HG03460 (cell line): ENCODE data around the gene CPN1.
A peak's percentile ranks its signal among the peaks of the same experiment; 100 is the strongest.
"Not testable (repeated sequence)": the region's sequence is repeated elsewhere in the genome, so short reads cannot be mapped to it uniquely, and the experiment has no call there.

Source experiments
- ATAC-seq: cut with Tn5 transposase; IDR thresholded peaks from one replicate; pipeline ENCODE4 v1.9.1; 2021; ENCODE audit not compliant: unreplicated experiment

Gene CPN1

DNA sequence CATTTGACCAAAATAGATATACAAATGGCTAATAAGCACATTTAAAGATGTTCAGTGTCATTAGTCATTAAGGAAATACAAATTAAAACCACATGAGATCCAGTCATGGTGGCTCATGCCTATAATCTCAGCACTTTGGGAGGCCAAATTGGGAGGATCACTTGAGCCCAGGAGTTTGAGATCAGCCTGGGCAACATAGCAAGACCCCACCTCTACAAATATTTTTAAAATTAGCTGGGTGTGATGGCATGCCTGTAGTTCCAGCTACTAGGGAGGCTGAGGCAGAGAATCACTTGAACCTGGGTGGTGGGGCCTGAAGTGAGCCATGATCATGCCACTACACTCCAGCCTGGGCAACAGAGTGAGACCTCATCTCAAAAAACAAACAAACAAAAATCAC lies 607 bp upstream of the CPN1 start:
- not testable (repeated sequence) for ATAC-seq

DNA sequence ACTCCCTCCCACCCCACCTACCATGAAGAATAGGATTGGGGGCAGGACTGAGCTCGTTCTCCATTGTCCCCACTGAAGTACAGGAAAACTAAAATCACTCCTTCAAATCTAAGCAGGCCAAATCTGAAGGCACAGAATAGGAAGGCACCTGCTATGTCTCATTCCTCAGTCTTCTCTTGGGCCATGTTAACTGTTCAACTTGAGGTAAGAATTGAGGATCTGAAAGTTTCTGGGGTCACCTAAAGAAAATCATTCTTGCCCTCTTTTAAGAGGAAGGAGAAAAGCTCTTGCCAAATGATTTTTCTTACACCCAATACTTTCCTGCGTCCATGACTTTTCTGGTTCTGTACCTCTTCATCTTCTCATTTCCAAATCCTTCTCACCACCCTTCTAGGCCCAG lies 4.9 kb downstream of the CPN1 start:
- no peak for ATAC-seq

DNA sequence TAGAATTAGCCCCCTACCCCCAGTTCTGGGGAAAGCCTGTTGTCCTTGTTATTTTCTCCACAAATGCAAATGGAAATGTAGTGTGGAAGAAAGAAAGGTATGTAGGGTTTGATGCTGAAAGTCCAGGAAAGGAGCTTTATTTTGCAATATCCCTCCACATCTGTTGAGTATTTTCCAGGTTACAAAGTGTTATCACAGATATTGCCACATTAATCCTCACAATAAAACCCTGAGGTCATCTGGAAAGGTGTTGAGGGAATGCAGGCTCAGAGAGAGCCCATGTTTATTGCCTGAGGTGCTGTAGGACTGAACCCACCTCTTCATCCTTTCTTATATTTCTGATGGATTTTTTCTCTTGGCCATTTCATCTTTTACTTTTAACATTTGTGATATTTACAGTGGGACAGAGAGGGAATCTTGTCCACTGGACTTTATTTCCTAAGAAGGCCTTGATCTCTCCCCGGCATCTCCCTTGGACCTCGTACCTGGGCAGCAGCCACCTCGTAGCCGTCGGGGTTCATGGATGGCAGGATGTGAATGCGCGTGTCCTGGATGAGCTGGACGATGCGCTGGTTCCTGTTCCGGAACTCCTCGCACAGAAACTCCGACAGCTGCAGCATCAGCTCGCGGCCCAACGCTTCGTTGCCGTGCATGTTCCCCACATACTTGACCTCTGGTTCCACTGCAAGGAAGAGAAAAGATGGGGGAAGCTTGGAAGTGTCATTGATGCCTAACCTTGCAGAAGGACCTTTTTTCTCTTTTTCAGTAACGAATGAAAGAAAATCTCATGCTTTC lies 6.0 kb downstream of the CPN1 start:
- no peak for ATAC-seq

DNA sequence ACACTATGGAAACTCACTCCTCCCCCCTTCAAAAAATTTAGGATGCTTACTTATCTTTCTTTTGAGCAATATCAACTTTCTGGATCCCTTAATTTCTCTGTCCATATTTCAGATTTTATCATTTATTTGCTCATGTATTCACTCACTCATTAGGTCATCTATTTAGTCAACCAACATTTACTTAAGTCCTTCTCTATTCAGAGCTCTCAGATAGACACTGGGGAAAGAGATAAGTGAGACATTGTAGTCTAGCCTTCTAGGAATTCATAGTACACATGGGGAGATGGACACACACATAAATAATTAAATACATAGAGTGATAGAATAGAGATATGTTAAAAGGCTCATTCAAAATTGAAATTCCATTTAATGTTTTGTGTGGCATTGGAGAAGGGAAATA lies 9.2 kb downstream of the CPN1 start:
- ATAC-seq: no peak

DNA sequence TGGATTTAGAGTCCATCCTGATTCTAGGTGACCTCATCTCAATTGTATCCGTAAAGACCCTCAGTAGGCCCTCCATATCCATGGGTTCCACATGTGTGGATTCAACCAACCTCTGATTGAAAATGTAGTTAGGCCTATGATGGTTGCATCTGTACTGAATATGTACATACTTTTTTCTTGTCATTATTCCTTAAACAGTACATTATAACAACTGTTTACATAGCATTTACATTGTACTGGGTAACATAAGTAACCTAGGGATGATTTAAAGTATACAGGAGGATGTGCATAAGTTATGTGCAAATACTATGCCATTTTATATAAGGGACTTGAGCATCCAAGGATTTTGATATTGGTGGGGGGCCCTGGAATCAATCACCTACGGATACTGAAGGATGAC lies 10.1 kb downstream of the CPN1 start:
- no peak for ATAC-seq

DNA sequence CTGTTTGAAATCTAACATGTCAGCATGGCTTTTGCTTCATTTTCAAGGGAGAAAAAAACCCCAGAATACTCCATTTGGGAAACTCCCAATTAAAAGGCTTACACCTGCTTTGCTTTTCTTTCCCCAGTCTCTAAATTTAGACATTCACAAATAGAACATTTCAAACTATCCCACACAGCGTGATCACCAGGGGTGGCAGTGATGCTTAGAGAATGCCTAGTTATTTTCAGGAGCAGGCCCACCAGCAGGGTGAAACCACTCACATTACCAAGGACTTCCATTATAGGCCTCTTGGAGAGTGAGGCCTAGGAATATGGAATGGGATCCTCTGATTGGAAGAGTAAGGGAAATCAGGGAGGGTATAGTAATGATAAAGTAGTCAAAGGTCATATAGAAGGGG lies 14.2 kb downstream of the CPN1 start:
- no peak for ATAC-seq

DNA sequence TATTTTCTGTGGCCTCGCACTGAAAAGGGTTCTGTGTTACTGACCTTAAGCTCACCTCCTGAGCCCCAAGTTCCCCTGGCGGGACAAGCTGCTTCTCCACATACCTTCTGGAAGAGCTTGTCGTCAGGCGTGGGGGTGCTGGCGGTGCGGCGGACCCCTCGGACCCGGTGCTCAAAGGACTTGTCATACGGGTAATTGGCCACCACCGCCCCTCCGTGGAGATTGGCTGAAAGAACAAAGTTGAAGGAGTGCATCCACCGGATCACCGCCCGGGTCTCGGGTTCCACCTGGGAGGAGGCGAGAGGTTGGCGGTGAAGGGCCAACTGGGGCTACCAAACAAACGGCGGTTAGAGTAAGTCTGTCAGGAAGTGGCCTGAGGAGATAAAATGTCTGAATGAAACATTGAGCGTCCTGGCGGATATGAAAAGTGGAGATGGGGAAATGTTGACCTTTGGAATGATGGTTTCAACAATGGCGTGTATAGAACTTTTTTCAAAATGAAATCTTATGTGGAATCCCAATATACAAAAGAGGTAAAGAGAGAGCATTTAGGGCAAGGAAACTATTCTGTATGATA lies 16.5 kb downstream of the CPN1 start:
- ATAC-seq: no peak

DNA sequence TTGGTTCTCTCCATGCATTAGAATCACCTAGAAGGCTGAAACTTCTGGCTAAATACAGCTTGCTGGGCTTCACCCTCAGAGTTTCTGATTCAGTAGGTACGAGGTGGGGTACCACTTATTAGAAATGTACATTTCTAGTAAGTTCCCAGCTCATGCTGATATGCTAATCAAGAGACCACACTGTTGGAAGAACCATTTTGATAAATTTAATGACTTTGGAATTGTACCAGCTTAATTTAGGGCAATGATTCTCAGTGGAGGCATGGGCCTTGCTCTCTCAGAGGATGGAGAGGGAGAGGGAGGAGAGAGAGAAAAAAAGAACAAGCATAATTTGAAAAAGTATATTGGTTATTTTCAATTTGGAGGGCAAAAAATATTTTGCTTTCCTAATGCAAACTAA lies 20.3 kb downstream of the CPN1 start:
- ATAC-seq: no peak

DNA sequence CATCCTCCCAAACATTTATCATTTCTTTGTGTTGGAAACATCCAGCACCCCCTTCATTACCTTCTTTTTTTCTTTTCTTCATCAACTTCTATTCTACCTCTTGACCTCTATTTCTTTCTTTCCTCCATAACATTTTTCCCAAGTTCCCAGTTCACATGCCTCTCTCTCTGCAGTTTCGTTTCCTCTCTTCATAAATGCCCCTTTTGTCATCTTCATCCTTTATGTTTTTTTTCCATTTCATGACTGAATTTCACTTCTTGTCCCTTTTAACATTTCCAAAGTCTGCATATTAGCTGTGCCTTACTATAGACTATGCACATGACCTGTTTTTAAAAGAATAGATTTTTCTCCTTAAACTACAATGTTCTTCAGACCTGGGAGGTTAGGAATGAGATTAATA lies 23.7 kb downstream of the CPN1 start:
- ATAC-seq: no peak

DNA sequence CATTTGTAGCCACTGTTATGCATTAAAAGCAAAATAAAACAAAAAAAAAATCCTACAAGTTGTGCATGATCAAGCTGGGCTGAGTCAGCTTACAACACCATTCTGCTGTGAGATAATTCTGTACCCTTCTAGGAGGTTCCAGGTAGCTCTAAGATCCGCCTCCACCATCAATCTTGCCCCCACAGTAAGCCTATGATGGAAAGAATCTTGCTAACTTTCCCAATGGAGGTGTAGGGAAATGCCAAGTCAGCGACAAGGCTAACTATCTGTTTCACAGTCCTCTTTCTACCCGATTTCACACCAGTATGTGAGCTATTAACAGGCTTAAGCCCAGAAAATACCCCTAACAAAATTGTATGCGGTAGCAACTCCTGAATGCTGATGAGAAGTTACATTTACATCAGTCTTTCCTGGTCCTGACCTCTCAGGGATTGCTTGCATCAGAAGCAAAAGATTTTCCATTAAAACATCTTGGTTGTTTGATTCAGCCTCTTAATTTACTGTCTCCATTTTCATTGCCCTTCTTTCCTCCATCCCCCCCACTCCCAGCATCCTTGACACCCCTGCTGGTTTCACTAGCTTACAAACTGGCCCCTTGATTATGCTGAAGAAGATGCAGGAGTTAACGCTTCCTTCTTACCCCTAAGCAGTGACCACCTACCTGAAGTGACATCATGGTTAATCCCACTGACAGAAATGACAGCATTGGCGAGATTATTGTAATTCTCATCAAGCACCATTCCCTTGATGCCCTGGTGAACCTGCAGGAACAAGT lies 27.8 kb downstream of the CPN1 start:
- ATAC-seq: no peak

DNA sequence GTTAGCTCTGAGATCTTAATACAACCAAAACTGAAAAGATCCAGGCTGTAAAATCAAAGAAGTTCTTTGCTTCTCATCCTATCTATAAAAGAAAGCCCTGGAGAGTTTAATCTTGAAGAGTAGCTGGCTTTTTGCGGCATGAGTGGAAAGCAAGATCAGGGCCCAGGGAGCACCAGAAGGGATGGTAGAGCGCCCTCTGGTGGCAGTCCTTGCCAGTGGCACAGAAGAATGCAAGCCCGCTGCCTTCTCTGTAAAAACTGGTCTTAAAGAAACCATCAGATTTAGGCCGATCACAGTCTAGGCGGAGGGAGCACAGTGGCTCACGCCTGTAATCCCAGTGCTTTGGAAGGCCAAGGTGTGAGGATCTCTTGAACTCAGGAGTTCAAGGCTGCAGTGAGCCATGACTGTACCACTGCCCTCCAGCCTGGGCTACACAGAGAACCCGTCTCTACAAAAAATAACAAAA lies 35.6 kb downstream of the CPN1 start:
- peak; percentile 59 for ATAC-seq

DNA sequence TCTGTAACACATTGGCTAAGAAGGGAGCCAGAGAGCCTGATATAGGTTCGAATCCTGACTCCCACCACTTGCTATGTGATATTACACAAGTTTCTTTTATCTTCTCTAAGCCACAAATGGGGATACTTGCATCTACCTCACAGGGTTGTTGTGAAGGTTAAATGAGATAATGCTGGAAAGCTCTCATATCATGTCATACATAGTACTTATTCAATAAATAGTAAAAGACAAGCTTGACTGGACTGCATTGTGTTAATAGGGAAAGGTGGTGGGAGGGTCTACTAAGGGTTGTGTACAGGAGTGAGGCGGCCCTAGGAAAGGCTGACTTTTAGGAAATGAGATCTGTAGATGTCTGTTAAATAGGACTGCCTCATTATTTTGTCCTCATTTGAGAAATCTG lies 36.1 kb downstream of the CPN1 start:
- no peak for ATAC-seq

DNA sequence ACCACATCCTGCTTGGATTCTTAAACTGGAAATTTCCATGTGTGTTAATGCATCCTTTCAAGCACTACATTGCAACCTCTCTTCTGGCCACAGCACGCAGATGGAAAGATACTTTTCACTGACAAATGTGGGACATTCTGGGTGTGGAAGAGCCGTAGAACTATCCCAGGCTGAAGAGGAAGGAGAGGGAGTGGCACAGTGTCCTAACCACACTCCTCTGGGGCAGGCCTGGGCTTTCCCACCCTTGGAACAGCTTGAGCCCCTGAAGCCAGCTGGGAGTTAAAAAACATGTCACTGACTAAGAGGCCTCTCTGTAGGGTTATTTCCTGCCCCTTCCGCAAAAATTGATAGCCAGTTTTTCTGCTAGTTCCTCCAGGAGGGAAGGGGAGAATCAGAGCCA lies 37.9 kb downstream of the CPN1 start:
- no peak for ATAC-seq

DNA sequence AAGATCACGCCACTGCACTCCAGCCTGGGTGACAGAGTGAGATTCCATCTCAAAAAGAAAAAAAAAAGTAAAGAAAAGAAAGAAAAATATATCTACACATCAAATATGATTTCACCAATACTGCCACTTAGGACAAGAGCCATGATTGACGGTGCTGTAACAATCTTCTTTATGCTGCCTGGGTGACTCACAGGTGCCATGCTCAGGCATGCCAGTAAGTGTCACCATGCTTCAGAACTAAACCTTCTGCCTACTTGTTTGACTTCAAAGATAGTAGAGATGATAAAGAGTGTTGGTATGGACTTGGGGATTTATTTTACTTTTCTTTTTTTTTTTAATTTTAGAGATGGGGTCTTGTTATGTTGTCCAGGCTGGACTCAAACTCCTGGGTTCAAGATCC lies 38.3 kb downstream of the CPN1 start:
- no peak for ATAC-seq

DNA sequence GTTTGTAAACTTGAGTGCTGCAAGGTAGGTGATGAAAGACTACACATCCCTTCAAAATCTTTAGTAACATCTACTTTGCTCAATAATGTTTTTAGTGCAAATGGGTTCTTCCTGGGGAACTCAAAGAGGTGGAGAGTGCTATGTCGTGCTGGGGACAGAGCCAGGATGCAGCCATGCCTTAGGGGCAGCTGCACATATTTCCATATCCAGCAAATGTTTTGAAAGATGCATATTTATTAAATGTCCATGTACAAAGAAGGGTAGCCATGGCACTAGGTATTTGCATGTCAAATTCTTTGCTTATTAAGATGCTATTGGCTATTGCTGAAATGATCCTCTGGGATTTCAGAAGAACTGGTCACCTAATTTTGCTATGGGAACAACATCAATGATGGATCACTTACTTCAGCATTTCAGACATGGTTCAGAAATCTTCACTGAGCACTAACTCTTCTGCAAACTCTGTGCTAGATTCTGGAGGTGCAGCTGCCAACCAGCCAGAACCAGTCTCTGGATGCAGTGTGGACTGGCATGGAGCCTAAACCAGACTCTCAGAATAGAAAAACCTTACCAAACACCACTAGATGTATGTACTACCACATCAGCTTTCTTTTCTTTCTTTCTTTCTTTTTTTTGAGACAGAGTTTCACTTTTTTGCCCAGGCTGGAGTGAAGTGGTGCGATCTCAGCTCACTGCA lies 40.2 kb downstream of the CPN1 start:
- ATAC-seq: no peak

DNA sequence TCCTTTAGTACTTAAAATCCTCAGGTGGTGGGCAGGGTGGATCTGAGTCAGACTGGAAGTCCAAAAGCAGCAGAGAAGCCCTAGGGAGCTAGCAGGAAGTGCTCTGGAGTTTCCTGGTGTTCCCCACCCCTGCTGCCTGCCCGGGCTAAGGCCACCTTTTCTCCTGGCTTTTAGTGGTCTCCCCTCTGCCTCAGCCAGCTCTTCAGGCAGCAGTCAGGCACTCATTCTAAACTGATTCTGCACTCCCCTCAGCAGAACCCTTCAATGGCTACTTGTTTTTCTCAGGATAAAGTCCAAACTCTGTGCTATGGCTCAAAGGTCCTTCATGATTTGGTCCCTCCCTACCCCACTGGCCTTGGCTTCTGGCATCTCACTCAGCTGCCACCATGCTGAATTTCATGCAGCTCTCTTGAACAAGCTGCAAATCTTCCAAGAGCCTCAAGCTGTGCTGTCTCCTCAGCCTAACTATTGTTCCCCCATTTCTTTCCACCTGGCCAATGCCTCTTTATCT lies 43.1 kb downstream of the CPN1 start:
- ATAC-seq: no peak

DNA sequence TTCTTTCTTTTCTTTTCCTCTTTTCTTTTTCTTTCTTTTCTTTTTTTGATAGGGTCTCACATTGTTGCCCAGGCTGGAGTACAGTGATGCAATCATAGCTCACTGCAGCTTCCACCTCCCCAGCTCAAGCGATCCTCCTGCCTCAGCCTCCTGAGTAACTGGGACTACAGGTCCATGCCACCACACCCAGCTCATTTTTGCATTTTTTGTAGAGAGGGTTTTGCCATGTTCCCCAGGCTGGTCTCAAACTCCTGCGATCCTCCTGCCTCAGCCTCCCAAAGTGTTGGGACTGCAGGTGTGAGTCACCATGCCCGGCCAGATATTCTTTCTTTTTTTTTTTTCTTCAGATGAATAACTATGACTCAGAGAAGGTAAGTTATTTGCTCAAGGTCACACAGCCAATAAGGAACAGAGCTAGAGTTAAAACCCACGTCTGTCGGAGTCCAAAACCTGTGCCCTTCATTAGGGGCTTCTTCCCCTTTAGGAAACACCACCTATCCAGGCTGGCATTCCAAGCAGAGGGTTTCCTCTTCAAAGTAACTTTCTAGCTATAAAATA lies 43.8 kb downstream of the CPN1 start:
- ATAC-seq: no peak

DNA sequence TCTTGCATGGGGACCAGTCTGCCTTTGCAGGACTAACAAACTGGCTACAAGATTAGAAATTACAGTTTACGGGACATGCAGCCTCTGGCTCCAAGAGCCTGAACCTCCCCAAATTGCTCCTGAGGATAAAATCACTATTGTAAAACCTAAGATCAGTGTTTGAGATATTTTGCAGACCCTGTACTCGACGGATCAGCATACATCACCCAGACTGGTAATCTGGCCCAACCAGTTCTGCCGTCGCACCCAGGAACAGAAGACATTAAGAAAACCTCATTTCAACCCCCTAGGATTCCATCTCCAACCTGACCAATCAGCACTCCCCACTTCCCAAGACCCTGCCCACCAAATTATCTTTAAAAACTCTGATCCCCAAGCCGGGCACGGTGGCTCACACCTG lies 44.8 kb downstream of the CPN1 start:
- no peak for ATAC-seq

DNA sequence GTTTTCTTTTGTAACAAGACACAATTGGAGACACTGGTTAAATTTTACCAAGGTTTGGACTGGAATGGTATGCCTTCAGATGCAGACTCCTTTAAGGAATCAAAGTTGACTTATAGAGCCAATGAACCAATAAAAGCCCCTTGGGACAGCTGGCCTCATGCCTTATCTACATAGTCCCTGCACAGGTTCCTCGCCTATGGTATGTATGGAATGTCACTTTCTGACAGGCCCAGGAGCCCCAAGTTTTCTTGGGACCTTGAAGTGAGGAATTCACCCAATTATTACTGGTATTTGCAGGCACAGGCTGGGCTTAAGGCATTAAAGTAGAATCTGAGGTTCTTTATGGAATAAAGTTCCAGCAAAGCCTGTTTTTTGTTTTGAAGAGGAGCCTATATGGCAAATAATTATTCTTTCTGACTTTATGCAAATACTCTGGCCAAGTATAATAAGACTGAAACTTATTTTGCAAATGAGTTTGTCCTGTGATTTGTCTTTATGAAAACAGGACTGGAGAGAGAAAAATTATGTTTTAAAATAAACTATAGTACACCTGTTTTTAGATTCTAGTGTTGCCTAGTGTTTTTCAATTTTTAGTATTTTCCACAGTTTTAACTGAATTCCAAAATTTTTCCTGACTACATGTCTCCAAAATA lies 47.8 kb downstream of the CPN1 start:
- no peak for ATAC-seq

DNA sequence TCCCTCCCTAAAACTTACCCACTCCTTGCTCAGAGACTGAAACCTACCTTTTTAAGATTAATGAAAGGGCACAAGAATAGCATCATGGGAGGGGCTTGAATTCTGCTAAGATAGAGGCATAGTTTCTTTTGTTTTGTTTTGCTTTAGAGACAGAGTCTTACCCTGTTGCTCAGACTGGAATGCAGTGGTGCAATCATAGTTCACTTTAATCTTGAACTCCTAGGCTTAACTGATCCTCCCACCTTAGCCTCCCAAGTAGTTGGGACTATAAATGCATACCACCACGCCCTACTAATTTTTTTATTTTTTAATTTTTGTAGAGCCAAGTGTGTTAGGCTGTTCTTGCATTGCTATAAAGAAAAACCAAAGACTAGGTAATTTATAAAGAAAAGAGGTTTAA lies 54.3 kb downstream of the CPN1 start:
- ATAC-seq: no peak
